NCI-H1417 treated with DMSO at 0.1 percent for 48 hours (cell line): ENCODE results near the gene ZRANB1.
"Not testable (repeated sequence)": the region's sequence is repeated elsewhere in the genome, so short reads cannot be mapped to it uniquely, and the experiment has no call there.

Experiments
- DNase-seq: peaks from one replicate; lab custom pipeline; 2025; lab: John Stamatoyannopoulos, UW

Gene ZRANB1

GRCh38 chr10:124963866-124964720 is 22.2 kb downstream of the ZRANB1 start:
- no peak for DNase-seq

- DNase-seq, result no peak
These were observed 24.1 kb downstream of the ZRANB1 start for GRCh38 chr10:124966008-124966407.

- DNase-seq, result no peak
These were observed 25.3 kb downstream of the ZRANB1 start for GRCh38 chr10:124967255-124967654.

- DNase-seq, result no peak
These were observed 29.4 kb downstream of the ZRANB1 start for GRCh38 chr10:124971276-124971675.

GRCh38 chr10:124972637-124973036 is 30.7 kb downstream of the ZRANB1 start:
- DNase-seq, result no peak

- no peak for DNase-seq
These were observed 32.2 kb downstream of the ZRANB1 start for GRCh38 chr10:124974131-124974530.

GRCh38 chr10:124975977-124976514 is 34.1 kb downstream of the ZRANB1 start:
- DNase-seq, result no peak

- DNase-seq, result no peak
These were observed 35.2 kb downstream of the ZRANB1 start for GRCh38 chr10:124977161-124977560.

- no peak for DNase-seq
These were observed 35.9 kb downstream of the ZRANB1 start for GRCh38 chr10:124977648-124978375.

GRCh38 chr10:124978376-124978725 is 36.4 kb downstream of the ZRANB1 start:
- DNase-seq, result no peak

GRCh38 chr10:124983321-124983720 is 41.4 kb downstream of the ZRANB1 start:
- DNase-seq, result no peak

GRCh38 chr10:124984376-124984775 is 42.5 kb downstream of the ZRANB1 start:
- no peak for DNase-seq

- DNase-seq, result no peak
These were observed 43.2 kb downstream of the ZRANB1 start for GRCh38 chr10:124985162-124985561.

- no peak for DNase-seq
These were observed 45.9 kb downstream of the ZRANB1 start for GRCh38 chr10:124987788-124988187.

- not testable (repeated sequence) for DNase-seq
These were observed 46.8 kb downstream of the ZRANB1 start for GRCh38 chr10:124988753-124989152.

GRCh38 chr10:124989526-124989925 is 47.6 kb downstream of the ZRANB1 start:
- no peak for DNase-seq

GRCh38 chr10:124990671-124991625 is 49.0 kb downstream of the ZRANB1 start:
- DNase-seq, result no peak

- DNase-seq, result no peak
These were observed 49.9 kb downstream of the ZRANB1 start for GRCh38 chr10:124991835-124992234.

- DNase-seq, result no peak
These were observed 50.8 kb downstream of the ZRANB1 start for GRCh38 chr10:124992462-124993344.

- DNase-seq, result no peak
These were observed 51.4 kb downstream of the ZRANB1 start for GRCh38 chr10:124993345-124993708.
